SK-N-SH treated with all-trans-retinoic acid at 6 μM for 48 hours (cell line): ENCODE measurements around the gene PYURF.

Experiments
- ATAC-seq: fragments of 200-7000 bp; cut with Tn5 transposase; 3 replicates; pipeline ENCODE4 v1.9.1; 2020; ENCODE audit warnings: mild to moderate bottlenecking, moderate library complexity
- ARNTL ChIP-seq: fragments of 450-650 bp; formaldehyde crosslinking; IDR thresholded peaks from 2 replicates; pipeline ENCODE4 v1.5.0; 2020; ENCODE audit warnings: low read depth, mild to moderate bottlenecking, moderate library complexity, borderline replicate concordance
- BACH2 ChIP-seq: fragments of 250-450 bp; sonication (Bioruptor Pico); IDR thresholded peaks from 2 replicates; pipeline ENCODE4 v1.9.0; 2021; ENCODE audit warnings: mild to moderate bottlenecking, borderline replicate concordance
- CSDC2 ChIP-seq: fragments of 250-450 bp; sonication (Bioruptor Pico); IDR thresholded peaks from 2 replicates; pipeline ENCODE4 v1.5.0; 2020; ENCODE audit warnings: mild to moderate bottlenecking, moderate library complexity
- ESRRG ChIP-seq: fragments of 250-450 bp; sonication (Bioruptor Pico); IDR thresholded peaks from 2 replicates; pipeline ENCODE4 v1.6.1; 2021; ENCODE audit warnings: mild to moderate bottlenecking
- GLIS3 ChIP-seq: fragments of 250-450 bp; sonication (Bioruptor Pico); IDR thresholded peaks from 2 replicates; pipeline ENCODE4 v1.5.0; 2020; ENCODE audit warnings: mild to moderate bottlenecking, moderate library complexity
- ISL1 ChIP-seq: fragments of 250-450 bp; sonication (Bioruptor Pico); IDR thresholded peaks from 2 replicates; pipeline ENCODE4 v2.1.2; 2022; ENCODE audit warnings: mild to moderate bottlenecking, moderate library complexity
- OSR1 ChIP-seq: fragments of 250-450 bp; sonication (Bioruptor Pico); IDR thresholded peaks from 2 replicates; pipeline ENCODE4 v1.8.0; 2022; ENCODE audit warnings: moderate library complexity, mild to moderate bottlenecking, inconsistent platforms
- PPARA ChIP-seq: fragments of 250-450 bp; sonication (Bioruptor Pico); IDR thresholded peaks from 2 replicates; pipeline ENCODE4 v1.5.0; 2020; ENCODE audit warnings: mild to moderate bottlenecking, borderline replicate concordance
- RARB ChIP-seq: fragments of 250-450 bp; sonication (Bioruptor Pico); IDR thresholded peaks from 2 replicates; pipeline ENCODE4 v1.8.0; 2021; ENCODE audit warnings: mild to moderate bottlenecking, moderate library complexity
- SNAI2 ChIP-seq: fragments of 250-450 bp; sonication (Bioruptor Pico); IDR thresholded peaks from 2 replicates; pipeline ENCODE4 v1.5.0; 2020; ENCODE audit warnings: mild to moderate bottlenecking, moderate library complexity
- TCF4 ChIP-seq: fragments of 250-450 bp; sonication (Bioruptor Pico); IDR thresholded peaks from 2 replicates; pipeline ENCODE4 v1.8.0; 2021; ENCODE audit warnings: mild to moderate bottlenecking, moderate library complexity, borderline replicate concordance
- TOX ChIP-seq: fragments of 250-450 bp; sonication (Bioruptor Pico); IDR thresholded peaks from 2 replicates; pipeline ENCODE4 v1.8.0; 2021; ENCODE audit warnings: mild to moderate bottlenecking, moderate library complexity, borderline replicate concordance
- ZC3H10 ChIP-seq: fragments of 250-450 bp; sonication (Bioruptor Pico); IDR thresholded peaks from 2 replicates; pipeline ENCODE4 v1.5.1; 2021; ENCODE audit warnings: mild to moderate bottlenecking, moderate library complexity
- ZFP3 ChIP-seq: fragments of 250-450 bp; sonication (Bioruptor Pico); IDR thresholded peaks from 2 replicates; pipeline ENCODE4 v1.5.0; 2020; ENCODE audit warnings: mild to moderate bottlenecking, moderate library complexity
- ZFP30 ChIP-seq: fragments of 450-650 bp; formaldehyde crosslinking; IDR thresholded peaks from 2 replicates; pipeline ENCODE4 v1.5.0; 2022; ENCODE audit warnings: mild to moderate bottlenecking, moderate library complexity
- ZNF565 ChIP-seq: fragments of 450-650 bp; formaldehyde crosslinking; conservative IDR thresholded peaks from 2 replicates; pipeline ENCODE4 v1.5.0; 2020; ENCODE audit warnings: low read depth, mild to moderate bottlenecking, moderate library complexity
- ZNF70 ChIP-seq: fragments of 450-650 bp; formaldehyde crosslinking; IDR thresholded peaks from 2 replicates; pipeline ENCODE4 v1.5.0; 2020; ENCODE audit warnings: mild to moderate bottlenecking, moderate library complexity
- ZNF8 ChIP-seq: fragments of 450-650 bp; formaldehyde crosslinking; IDR thresholded peaks from 2 replicates; pipeline ENCODE4 v1.5.0; 2020; ENCODE audit warnings: mild to moderate bottlenecking, moderate library complexity
- TF ChIP-seq, protein P1 (sequence below): fragments of 250-450 bp; sonication (Bioruptor Pico); IDR thresholded peaks from 2 replicates; pipeline ENCODE4 v1.5.1; 2021; ENCODE audit warnings: mild to moderate bottlenecking, moderate library complexity
- TF ChIP-seq, protein P2 (sequence below): fragments of 250-450 bp; sonication (Bioruptor Pico); IDR thresholded peaks from 2 replicates; pipeline ENCODE4 v1.5.0; 2020; ENCODE audit warnings: mild to moderate bottlenecking, moderate library complexity
- TF ChIP-seq, protein P3 (sequence below): fragments of 250-450 bp; sonication (Bioruptor Pico); IDR thresholded peaks from 2 replicates; pipeline ENCODE4 v1.8.0; 2020; ENCODE audit warnings: mild to moderate bottlenecking, moderate library complexity, borderline replicate concordance

PYURF gene

DNA sequence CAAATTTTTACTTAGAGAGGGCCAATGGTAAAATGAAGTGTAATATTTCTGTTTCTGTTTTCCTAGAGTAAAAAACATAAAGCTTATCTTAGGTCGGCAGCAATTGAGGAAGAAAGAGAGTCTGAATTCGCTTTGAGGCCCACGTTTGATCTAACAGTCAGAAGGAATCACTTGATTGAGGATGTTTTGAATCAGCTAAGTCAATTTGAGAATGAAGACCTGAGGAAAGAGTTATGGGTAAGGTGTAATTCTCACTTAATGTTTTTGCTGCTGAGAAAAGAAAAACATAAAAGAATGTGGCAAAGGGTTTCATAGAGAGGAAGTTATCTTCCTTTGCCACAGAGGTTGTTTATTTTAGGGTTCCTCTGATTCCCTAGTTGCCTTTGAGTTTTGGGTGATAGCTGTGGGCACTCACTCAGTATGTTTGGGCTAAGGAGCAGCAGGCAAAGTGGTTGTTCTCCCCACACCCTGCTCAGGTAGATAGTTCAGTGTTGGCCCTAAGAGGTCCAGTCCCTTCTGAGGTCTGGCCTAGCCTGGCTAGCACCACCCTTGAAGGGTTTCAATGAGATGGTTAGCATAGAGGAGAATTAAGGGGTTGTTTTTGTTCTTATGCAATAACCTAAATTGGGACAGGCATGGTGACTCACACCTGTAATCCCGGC, 34.3 kb downstream of the PYURF start:
- no peak for ATAC-seq

DNA sequence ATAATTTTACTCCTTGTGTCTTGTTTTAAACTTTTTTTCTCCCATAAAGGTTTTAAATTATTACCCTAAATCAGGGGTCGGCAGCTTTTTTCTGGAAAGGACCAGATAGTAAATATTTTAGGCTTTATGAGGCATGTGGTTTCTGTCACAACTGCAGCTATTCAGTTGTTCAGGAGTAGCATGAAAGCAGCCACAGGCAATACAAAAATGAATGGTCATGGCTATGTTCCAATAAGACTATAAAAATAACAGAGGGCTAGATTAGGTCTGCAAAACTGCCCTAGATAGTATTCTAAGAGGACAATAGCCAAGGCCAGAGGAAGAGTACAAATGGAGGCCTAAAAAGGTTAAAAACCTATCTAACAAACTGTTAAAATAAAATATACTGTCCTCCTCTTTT, 42.0 kb downstream of the PYURF start:
- ATAC-seq = no peak
- TF ChIP-seq OSR1 (CRISPR knock-in tag) (no peak), ZFP3 (CRISPR knock-in tag) (no peak), GLIS3 (CRISPR knock-in tag) (no peak), ARNTL (CRISPR knock-in tag) (no peak), ZC3H10 (CRISPR knock-in tag) (no peak), SNAI2 (CRISPR knock-in tag) (no peak), ZNF565 (CRISPR knock-in tag) (no peak), ISL1 (CRISPR knock-in tag) (no peak), ZFP30 (CRISPR knock-in tag) (no peak), TCF4 (no peak), PPARA (CRISPR knock-in tag) (no peak), BACH2 (CRISPR knock-in tag) (no peak)
- TF ChIP-seq, protein P1, sequence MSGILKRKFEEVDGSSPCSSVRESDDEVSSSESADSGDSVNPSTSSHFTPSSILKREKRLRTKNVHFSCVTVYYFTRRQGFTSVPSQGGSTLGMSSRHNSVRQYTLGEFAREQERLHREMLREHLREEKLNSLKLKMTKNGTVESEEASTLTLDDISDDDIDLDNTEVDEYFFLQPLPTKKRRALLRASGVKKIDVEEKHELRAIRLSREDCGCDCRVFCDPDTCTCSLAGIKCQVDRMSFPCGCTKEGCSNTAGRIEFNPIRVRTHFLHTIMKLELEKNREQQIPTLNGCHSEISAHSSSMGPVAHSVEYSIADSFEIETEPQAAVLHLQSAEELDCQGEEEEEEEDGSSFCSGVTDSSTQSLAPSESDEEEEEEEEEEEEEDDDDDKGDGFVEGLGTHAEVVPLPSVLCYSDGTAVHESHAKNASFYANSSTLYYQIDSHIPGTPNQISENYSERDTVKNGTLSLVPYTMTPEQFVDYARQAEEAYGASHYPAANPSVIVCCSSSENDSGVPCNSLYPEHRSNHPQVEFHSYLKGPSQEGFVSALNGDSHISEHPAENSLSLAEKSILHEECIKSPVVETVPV = no peak

More for the DNA sequence above, 34.3 kb downstream of the PYURF start:
- TF ChIP-seq TOX (CRISPR knock-in tag) (no peak), ZNF70 (CRISPR knock-in tag) (no peak), ARNTL (CRISPR knock-in tag) (no peak), ZNF565 (CRISPR knock-in tag) (no peak), SNAI2 (CRISPR knock-in tag) (no peak)

DNA sequence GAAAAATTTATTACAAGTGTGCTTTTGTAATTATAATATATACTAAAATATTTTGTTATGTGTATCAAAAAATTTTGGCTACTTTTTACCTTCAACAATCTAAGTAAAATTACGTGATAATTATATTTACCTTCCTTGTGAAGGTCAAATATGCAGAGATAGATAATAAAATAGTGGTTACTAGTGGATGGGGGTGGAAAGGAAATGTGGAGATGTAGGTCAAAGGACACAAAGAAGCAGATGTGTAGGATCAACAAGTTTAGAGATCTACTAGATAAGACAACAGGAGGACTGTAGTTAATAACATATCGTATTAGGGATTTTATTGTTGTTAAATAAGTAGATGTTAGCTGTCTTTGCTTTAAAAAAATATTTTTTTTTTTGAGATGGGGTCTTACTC, 45.3 kb downstream of the PYURF start:
- TF ChIP-seq ESRRG (CRISPR knock-in tag) = no peak
- no peak for TF ChIP-seq ZFP3 (CRISPR knock-in tag)
- TF ChIP-seq SNAI2 (CRISPR knock-in tag) = no peak
- TF ChIP-seq ZNF8 (CRISPR knock-in tag) = no peak
- TF ChIP-seq TCF4 = no peak
- no peak for TF ChIP-seq ISL1 (CRISPR knock-in tag)
- ATAC-seq = no peak

DNA sequence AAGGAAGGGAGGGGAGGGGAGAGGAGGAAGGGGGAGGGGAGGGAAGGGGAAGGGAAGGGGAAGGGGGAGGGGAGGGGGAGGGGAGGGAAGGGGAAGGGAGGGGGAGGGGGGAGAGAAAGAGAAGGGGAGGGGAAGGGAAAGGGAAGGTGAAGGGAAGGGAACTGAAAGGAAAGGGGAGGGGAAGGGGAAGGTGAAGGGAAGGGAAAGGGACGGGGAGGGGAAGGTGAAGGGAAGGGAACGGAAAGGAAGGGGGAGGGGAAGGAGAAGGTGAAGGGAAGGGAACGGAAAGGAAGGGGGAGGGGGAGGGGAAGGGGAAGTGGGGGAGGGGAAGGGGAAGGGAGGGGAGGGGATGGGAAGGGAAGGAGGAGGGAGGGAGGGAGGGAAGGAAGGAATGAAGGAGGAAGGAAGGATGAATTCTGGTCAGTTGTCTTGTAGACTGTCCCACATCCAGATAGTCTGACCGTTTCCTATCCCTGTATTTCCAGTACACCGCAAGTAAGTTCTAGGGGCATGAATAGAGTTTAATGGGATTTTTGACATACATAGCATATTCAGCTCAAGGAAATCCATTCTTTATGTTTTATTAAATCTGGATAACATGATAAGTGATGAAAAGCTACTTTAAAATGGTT, 46.2 kb downstream of the PYURF start:
- no peak for ATAC-seq

More for the DNA sequence above, 46.2 kb downstream of the PYURF start:
- TF ChIP-seq ZC3H10 (CRISPR knock-in tag) (no peak), ZNF8 (CRISPR knock-in tag) (no peak), CSDC2 (CRISPR knock-in tag) (no peak), BACH2 (CRISPR knock-in tag) (no peak), TOX (CRISPR knock-in tag) (no peak), ZNF70 (CRISPR knock-in tag) (no peak), ESRRG (CRISPR knock-in tag) (no peak), RARB (CRISPR knock-in tag) (no peak), SNAI2 (CRISPR knock-in tag) (no peak), TCF4 (no peak), ISL1 (CRISPR knock-in tag) (no peak), ARNTL (CRISPR knock-in tag) (no peak), OSR1 (CRISPR knock-in tag) (no peak), ZFP3 (CRISPR knock-in tag) (no peak)
- TF ChIP-seq, protein P2, sequence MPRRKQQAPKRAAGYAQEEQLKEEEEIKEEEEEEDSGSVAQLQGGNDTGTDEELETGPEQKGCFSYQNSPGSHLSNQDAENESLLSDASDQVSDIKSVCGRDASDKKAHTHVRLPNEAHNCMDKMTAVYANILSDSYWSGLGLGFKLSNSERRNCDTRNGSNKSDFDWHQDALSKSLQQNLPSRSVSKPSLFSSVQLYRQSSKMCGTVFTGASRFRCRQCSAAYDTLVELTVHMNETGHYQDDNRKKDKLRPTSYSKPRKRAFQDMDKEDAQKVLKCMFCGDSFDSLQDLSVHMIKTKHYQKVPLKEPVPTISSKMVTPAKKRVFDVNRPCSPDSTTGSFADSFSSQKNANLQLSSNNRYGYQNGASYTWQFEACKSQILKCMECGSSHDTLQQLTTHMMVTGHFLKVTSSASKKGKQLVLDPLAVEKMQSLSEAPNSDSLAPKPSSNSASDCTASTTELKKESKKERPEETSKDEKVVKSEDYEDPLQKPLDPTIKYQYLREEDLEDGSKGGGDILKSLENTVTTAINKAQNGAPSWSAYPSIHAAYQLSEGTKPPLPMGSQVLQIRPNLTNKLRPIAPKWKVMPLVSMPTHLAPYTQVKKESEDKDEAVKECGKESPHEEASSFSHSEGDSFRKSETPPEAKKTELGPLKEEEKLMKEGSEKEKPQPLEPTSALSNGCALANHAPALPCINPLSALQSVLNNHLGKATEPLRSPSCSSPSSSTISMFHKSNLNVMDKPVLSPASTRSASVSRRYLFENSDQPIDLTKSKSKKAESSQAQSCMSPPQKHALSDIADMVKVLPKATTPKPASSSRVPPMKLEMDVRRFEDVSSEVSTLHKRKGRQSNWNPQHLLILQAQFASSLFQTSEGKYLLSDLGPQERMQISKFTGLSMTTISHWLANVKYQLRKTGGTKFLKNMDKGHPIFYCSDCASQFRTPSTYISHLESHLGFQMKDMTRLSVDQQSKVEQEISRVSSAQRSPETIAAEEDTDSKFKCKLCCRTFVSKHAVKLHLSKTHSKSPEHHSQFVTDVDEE (CRISPR knock-in tag) = no peak
- TF ChIP-seq, protein P3, sequence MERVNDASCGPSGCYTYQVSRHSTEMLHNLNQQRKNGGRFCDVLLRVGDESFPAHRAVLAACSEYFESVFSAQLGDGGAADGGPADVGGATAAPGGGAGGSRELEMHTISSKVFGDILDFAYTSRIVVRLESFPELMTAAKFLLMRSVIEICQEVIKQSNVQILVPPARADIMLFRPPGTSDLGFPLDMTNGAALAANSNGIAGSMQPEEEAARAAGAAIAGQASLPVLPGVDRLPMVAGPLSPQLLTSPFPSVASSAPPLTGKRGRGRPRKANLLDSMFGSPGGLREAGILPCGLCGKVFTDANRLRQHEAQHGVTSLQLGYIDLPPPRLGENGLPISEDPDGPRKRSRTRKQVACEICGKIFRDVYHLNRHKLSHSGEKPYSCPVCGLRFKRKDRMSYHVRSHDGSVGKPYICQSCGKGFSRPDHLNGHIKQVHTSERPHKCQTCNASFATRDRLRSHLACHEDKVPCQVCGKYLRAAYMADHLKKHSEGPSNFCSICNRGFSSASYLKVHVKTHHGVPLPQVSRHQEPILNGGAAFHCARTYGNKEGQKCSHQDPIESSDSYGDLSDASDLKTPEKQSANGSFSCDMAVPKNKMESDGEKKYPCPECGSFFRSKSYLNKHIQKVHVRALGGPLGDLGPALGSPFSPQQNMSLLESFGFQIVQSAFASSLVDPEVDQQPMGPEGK (CRISPR knock-in tag) = no peak
- TF ChIP-seq, protein P1 = no peak
